K562 (cell line): ENCODE measurements around the gene MERTK. TPM values are rescaled to one million over a fixed set of nuclear protein-coding genes. Genes with fewer than 3 reads are reported as not detected.
A peak's percentile ranks its signal among the peaks of the same experiment; 100 is the strongest.

ENCODE experiments used
- CBFA2T2 ChIP-seq: fragments of 450-650 bp; conservative IDR thresholded peaks from 2 replicates; pipeline ENCODE4 v1.6.1; 2017; ENCODE audit warnings: mild to moderate bottlenecking
- CBX5 ChIP-seq: IDR thresholded peaks from 2 replicates; pipeline ENCODE4 v1.6.1; 2014; ENCODE audit warnings: low read depth, borderline replicate concordance
- ELF1 ChIP-seq: fragments of 200-800 bp; sonication (Bioruptor generic); IDR thresholded peaks from 2 replicates; pipeline ENCODE4 v1.6.1; 2016; ENCODE audit warnings: missing genetic modification characterization, missing compliant biosample characterization
- FOXK2 ChIP-seq, 2 experiments: fragments of 450-650 bp; IDR thresholded peaks in 1 of 2; conservative IDR thresholded peaks in 1 of 2; 2 replicates each; pipeline ENCODE4 v1.6.1; 2016; ENCODE audit warnings: low read depth in 2 of 2, mild to moderate bottlenecking in 1 of 2
- HBP1 ChIP-seq: fragments of 450-650 bp; formaldehyde crosslinking; IDR thresholded peaks from 2 replicates; pipeline ENCODE4 v1.4.0; 2022; ENCODE audit warnings: missing genetic modification characterization
- HOXB6 ChIP-seq: fragments of 250-450 bp; sonication (Bioruptor Pico); IDR thresholded peaks from 2 replicates; pipeline ENCODE4 v1.5.1; 2022; ENCODE audit warnings: mild to moderate bottlenecking, borderline replicate concordance
- IRF9 ChIP-seq: fragments of 450-650 bp; IDR thresholded peaks from 2 replicates; pipeline ENCODE4 v1.6.1; 2016; ENCODE audit warnings: missing biosample characterization, missing genetic modification characterization
- KDM2B ChIP-seq: fragments of 250-450 bp; sonication (Bioruptor Pico); IDR thresholded peaks from 2 replicates; pipeline ENCODE4 v1.8.0; 2021; ENCODE audit warnings: mild to moderate bottlenecking, moderate library complexity
- KLF1 ChIP-seq: fragments of 450-650 bp; IDR thresholded peaks from 2 replicates; pipeline ENCODE4 v1.6.1; 2016; ENCODE audit warnings: missing genetic modification characterization, missing compliant biosample characterization
- KLF6 ChIP-seq: fragments of 250-450 bp; sonication (Bioruptor Pico); IDR thresholded peaks from 2 replicates; pipeline ENCODE4 v1.4.0; 2020; ENCODE audit warnings: mild to moderate bottlenecking, moderate library complexity, borderline replicate concordance
- MCM2 ChIP-seq: fragments of 450-650 bp; IDR thresholded peaks from 2 replicates; pipeline ENCODE4 v1.6.1; 2017; ENCODE audit warnings: low read depth, mild to moderate bottlenecking
- NFE2 ChIP-seq: IDR thresholded peaks from 2 replicates; pipeline ENCODE4 v1.6.1; 2014; ENCODE audit warnings: antibody characterized with exemption, low read depth
- NR3C1 ChIP-seq: sonication (generic); formaldehyde crosslinking; IDR thresholded peaks from 2 replicates; pipeline ENCODE4 v1.8.1; 2022; ENCODE audit warnings: missing genetic modification reagents
- PURB ChIP-seq: sonication (generic); formaldehyde crosslinking; IDR thresholded peaks from 2 replicates; pipeline ENCODE4 v1.9.0; 2021; ENCODE audit warnings: low read depth, mild to moderate bottlenecking, missing genetic modification reagents
- RAD21 ChIP-seq, 2 experiments: fragments of 250-450 bp in 1 of 2; fragments of 450-650 bp in 1 of 2; sonication (Bioruptor Pico) in 1 of 2; formaldehyde crosslinking in 1 of 2; IDR thresholded peaks in 1 of 2; conservative IDR thresholded peaks in 1 of 2; 2 replicates each; pipeline versions ENCODE4 v1.4.0 to v1.8.0; 2020 to 2022; ENCODE audit warnings: mild to moderate bottlenecking in 2 of 2, moderate library complexity in 1 of 2
- RB1 ChIP-seq: fragments of 450-650 bp; IDR thresholded peaks from 2 replicates; pipeline ENCODE4 v1.6.1; 2017; ENCODE audit warnings: low read depth, mild to moderate bottlenecking
- SRSF1 ChIP-seq: fragments of 200-400 bp; formaldehyde crosslinking; IDR thresholded peaks from 2 replicates; pipeline ENCODE4 v1.6.1; 2017; ENCODE audit warnings: mild to moderate bottlenecking, low read depth, low read length, moderate library complexity
- TCF7L2 ChIP-seq: fragments of 150-350 bp; IDR thresholded peaks from 2 replicates; pipeline ENCODE4 v1.6.1; 2016; ENCODE audit warnings: low read depth, mild to moderate bottlenecking, low read length, moderate library complexity
- TFAP4 ChIP-seq: sonication (generic); formaldehyde crosslinking; IDR thresholded peaks from 2 replicates; pipeline ENCODE4 v1.8.0; 2022; ENCODE audit warnings: missing genetic modification reagents, mild to moderate bottlenecking, moderate library complexity, borderline replicate concordance
- THRAP3 ChIP-seq: fragments of 450-650 bp; IDR thresholded peaks from 2 replicates; pipeline ENCODE4 v1.6.1; 2016; ENCODE audit warnings: mild to moderate bottlenecking, inconsistent platforms, borderline replicate concordance
- U2AF2 ChIP-seq: fragments of 200-400 bp; formaldehyde crosslinking; optimal IDR thresholded peaks from 2 replicates; pipeline ENCODE3; 2017; ENCODE audit warnings: low read depth, mild to moderate bottlenecking, low read length
- ZNF134 ChIP-seq: fragments of 250-450 bp; sonication (Bioruptor Pico); conservative IDR thresholded peaks from 2 replicates; pipeline ENCODE4 v1.4.0; 2020
- ZNF282 ChIP-seq: sonication (generic); formaldehyde crosslinking; IDR thresholded peaks from 2 replicates; pipeline ENCODE4 v1.8.1; 2023; ENCODE audit warnings: missing genetic modification reagents
- ZNF444 ChIP-seq: fragments of 250-450 bp; sonication (Bioruptor Pico); IDR thresholded peaks from 2 replicates; pipeline ENCODE4 v1.4.0; 2020; ENCODE audit warnings: mild to moderate bottlenecking, moderate library complexity
- ZNF449 ChIP-seq: fragments of 250-450 bp; sonication (Bioruptor Pico); IDR thresholded peaks from 2 replicates; pipeline ENCODE4 v1.8.0; 2022; ENCODE audit warnings: moderate library complexity, mild to moderate bottlenecking, inconsistent platforms
- ZNF583 ChIP-seq: fragments of 250-450 bp; sonication (Bioruptor Pico); IDR thresholded peaks from 2 replicates; pipeline ENCODE4 v1.4.0; 2020
- polyA plus RNA-seq, 8 experiments: library from polyadenylated mRNA; depleted of rRNA in 4 of 8; stranded (reverse) in 5 of 8; unstranded in 3 of 8; fragments of >200 nt; fragmentation: Nextera tagmentation in 2 of 8; fragmentation: Illumina TruSeq in 1 of 8; extraction: Ambion mirVana in 2 of 8; extraction: Trizol in 1 of 8; gene quantifications; 2 replicates each; pipeline versions ENCODE4 v1.2.1 to v1.2.3, GENCODE V29; 2011 to 2014; ENCODE audit warnings: inconsistent platforms in 1 of 8, missing spikeins in 1 of 8
- total RNA-seq, 7 experiments: library from RNA; depleted of rRNA in 6 of 7; stranded (reverse); fragments of >200 nt in 6 of 7; fragmentation: Illumina TruSeq in 2 of 7; extraction: Trizol in 2 of 7; gene quantifications; 2 replicates each; pipeline versions ENCODE4 v1.2.1 to v1.2.3, GENCODE V29; 2011 to 2021; ENCODE audit warnings: low replicate concordance in 1 of 7

Gene MERTK
- total and polyA plus RNA-seq, 9 of the 15 experiments (the other 6 are each of a cell fraction or from before 2014, with no cell fraction given): 0.23 to 1.6 (median 0.74) TPM

- TF ChIP-seq HBP1 (no peak), ZNF444 (CRISPR knock-in tag) (no peak), SRSF1 (no peak), MCM2 (no peak), CBX5 (no peak), NFE2 (no peak), ZNF134 (no peak), TFAP4 (CRISPR knock-in tag) (no peak), KLF6 (no peak), ZNF282 (CRISPR knock-in tag) (no peak), U2AF2 (no peak), RB1 (no peak), ELF1 (peak; percentile 88), CBFA2T2 (no peak), TCF7L2 (no peak), THRAP3 (no peak), PURB (CRISPR knock-in tag) (no peak), ZNF449 (CRISPR knock-in tag) (no peak), NR3C1 (CRISPR knock-in tag) (no peak), ZNF583 (CRISPR knock-in tag) (no peak), FOXK2 (conservative IDR thresholded peaks at IDR 0.05 in 1 of 2, IDR thresholded peaks at IDR 0.05 in 1 of 2; ENCODE audit: low read depth in 2 of 2) (no peak), HOXB6 (no peak), KDM2B (CRISPR knock-in tag) (no peak), KLF1 (no peak), IRF9 (no peak), RAD21 (CRISPR knock-in tag; conservative IDR thresholded peaks at IDR 0.05 in 1 of 2, IDR thresholded peaks at IDR 0.05 in 1 of 2) (no peak)
These were observed 157.6 kb downstream of the MERTK start (continued) for GRCh38 chr2:112055730-112056625.
